GM20000 (cell line): ENCODE results near the gene CWC22.
"Not testable (repeated sequence)": the region's sequence is repeated elsewhere in the genome, so short reads cannot be mapped to it uniquely, and the experiment has no call there.

Source experiments
- DNase-seq: peaks from one replicate; pipeline ENCODE4 v3.0.0; 2012; ENCODE audit warnings: low spot score
- CTCF ChIP-seq: IDR thresholded peaks from 2 replicates; pipeline ENCODE4 v1.5.1; 2012; ENCODE audit warnings: mild to moderate bottlenecking, control low read depth; ENCODE audit errors: extremely low read depth, missing control alignments

The CWC22 gene

GRCh38 chr2:179965291-179966258, 41.5 kb downstream of the CWC22 start:
- TF ChIP-seq CTCF, result no peak
- no peak for DNase-seq

- no peak for TF ChIP-seq CTCF
- DNase-seq, result no peak
These were observed 43.5 kb downstream of the CWC22 start for GRCh38 chr2:179963626-179964025.

- not testable (repeated sequence) for DNase-seq
These were observed 48.8 kb downstream of the CWC22 start for GRCh38 chr2:179958251-179958650.

GRCh38 chr2:179954026-179954425, 53.1 kb downstream of the CWC22 start:
- DNase-seq, result no peak
- TF ChIP-seq CTCF, result no peak

- TF ChIP-seq CTCF, result no peak
- no peak for DNase-seq
These were observed 53.7 kb downstream of the CWC22 start for GRCh38 chr2:179953359-179953758.

- DNase-seq, result peak; percentile 6
- no peak for TF ChIP-seq CTCF
These were observed 54.4 kb downstream of the CWC22 start for GRCh38 chr2:179952658-179953057.

GRCh38 chr2:179951680-179952079, 55.4 kb downstream of the CWC22 start:
- DNase-seq, result peak; percentile 8
- TF ChIP-seq CTCF, result no peak

GRCh38 chr2:179950391-179950790, 56.7 kb downstream of the CWC22 start:
- DNase-seq, result no peak
- no peak for TF ChIP-seq CTCF
